Bronchial epithelial cell (primary cell): ENCODE data around the gene PAX5. TPM values are rescaled to one million over a fixed set of nuclear protein-coding genes. Genes with fewer than 3 reads are reported as not detected.

Experiments
- DNase-seq: peaks from one replicate; pipeline ENCODE4 v3.0.0-alpha.2; 2010; ENCODE audit warnings: low read depth
- FAIRE-seq: peaks from 2 replicates; lab custom pipeline; 2011; peaks lifted over from hg19 to GRCh38; lab: Jason Lieb, UNC
- H3K27me3 ChIP-seq: 2 replicates; pipeline ENCODE4 v1.5.1; 2011; ENCODE audit warnings: low read length; ENCODE audit not compliant: control insufficient read depth, insufficient read depth
- H3K36me3 ChIP-seq: 2 replicates; pipeline ENCODE4 v1.5.1; 2011; ENCODE audit warnings: low read length; ENCODE audit not compliant: control insufficient read depth, insufficient read depth
- H3K4me3 ChIP-seq: 2 replicates; pipeline ENCODE4 v1.5.1; 2011; ENCODE audit warnings: mild to moderate bottlenecking, low read depth, low read length, control low read depth
- total RNA-seq: library from RNA; depleted of rRNA; stranded (reverse); fragments of >200 nt; gene quantifications from 2 replicates; pipeline ENCODE4 v1.2.1, GENCODE V29; 2014
- TF ChIP-seq, protein P1 (sequence below): IDR thresholded peaks from 2 replicates; pipeline ENCODE4 v1.5.1; 2011; ENCODE audit warnings: mild to moderate bottlenecking, moderate library complexity, low read length, control low read depth, inconsistent platforms; ENCODE audit not compliant: insufficient read depth, severe bottlenecking

Gene PAX5
- total RNA-seq, 1 donor from 2014 or later: not detected

DNA sequence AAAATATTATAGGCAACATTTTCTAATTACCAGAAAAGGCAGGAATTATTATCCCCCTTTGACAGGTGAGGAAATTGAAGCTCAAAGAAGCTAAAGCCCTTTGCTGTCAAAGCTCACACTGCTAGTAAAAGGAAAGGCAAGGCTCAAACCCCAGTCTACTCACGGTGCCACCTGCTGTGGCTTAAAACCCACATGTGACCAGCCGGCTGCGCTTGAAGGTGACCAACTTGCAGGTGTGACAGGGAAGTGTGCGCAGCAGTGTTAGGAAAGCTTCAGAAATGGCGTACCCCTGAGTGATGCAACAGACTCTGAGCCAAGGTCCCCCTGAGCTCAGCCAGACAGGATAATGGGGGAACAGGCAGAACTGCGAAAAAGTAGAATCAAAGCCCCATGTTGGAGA lies 45.2 kb downstream of the PAX5 start:
- TF ChIP-seq, protein P1, sequence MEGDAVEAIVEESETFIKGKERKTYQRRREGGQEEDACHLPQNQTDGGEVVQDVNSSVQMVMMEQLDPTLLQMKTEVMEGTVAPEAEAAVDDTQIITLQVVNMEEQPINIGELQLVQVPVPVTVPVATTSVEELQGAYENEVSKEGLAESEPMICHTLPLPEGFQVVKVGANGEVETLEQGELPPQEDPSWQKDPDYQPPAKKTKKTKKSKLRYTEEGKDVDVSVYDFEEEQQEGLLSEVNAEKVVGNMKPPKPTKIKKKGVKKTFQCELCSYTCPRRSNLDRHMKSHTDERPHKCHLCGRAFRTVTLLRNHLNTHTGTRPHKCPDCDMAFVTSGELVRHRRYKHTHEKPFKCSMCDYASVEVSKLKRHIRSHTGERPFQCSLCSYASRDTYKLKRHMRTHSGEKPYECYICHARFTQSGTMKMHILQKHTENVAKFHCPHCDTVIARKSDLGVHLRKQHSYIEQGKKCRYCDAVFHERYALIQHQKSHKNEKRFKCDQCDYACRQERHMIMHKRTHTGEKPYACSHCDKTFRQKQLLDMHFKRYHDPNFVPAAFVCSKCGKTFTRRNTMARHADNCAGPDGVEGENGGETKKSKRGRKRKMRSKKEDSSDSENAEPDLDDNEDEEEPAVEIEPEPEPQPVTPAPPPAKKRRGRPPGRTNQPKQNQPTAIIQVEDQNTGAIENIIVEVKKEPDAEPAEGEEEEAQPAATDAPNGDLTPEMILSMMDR: no peak
- FAIRE-seq (no peak), DNase-seq (no peak)
- peaks cover 46% of the 10 kb centered on the region for H3K27me3 ChIP-seq
- no peak overlapping the region for H3K4me3 ChIP-seq
- H3K36me3 ChIP-seq: no peaks in the 10 kb centered on the region

DNA sequence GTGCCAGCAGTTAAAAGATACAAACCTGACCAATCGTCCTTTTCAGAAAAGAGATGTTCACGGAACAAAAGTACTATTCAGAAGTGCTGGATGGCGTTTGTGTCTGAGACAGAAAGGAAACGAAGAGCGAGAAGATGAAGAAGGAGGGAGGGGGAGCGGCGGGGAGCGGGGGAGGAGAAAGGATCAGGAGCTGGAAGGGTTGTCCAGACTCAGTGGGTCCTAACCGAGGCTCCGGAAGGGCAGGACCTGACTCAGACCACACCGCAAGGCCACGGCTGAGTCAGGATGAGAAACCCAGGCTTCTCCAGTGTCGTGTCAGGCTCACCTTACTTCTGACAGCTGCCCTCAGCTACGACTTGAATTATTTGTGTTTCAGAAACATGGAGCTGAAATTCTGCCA lies 46.2 kb downstream of the PAX5 start:
- DNase-seq: peak; percentile 21
- H3K27me3 ChIP-seq: peaks cover 48% of the 10 kb centered on the region

DNA sequence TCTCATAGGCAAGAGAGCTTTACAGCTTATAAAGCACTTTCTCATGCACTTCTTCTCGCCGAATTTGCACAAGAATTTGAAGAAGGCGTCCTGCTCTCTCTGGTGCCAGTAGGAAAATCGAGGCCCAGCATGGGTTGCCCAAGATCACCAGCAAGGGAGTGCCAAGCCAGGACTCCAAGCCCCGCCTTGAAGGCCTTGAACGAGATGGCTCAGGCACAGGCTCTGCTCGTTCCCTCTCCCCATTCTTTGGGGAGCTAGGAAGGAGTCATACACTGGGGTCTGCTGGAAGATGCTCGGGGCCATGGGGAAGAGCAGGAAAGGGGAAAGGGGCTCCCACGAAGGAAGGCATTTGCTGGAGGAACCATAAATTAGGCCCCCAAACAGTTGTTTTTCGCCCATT lies 46.7 kb downstream of the PAX5 start:
- Histone ChIP-seq H3K36me3 (no peaks in the 10 kb centered on the region), H3K4me3 (no peak overlapping the region), H3K27me3 (peaks cover 50% of the 10 kb centered on the region)
- FAIRE-seq (no peak), DNase-seq (no peak)
- TF ChIP-seq, protein P1: no peak

More for the DNA sequence above, 46.2 kb downstream of the PAX5 start:
- no peak overlapping the region for H3K4me3 ChIP-seq
- TF ChIP-seq, protein P1: no peak
- no peaks in the 10 kb centered on the region for H3K36me3 ChIP-seq
- no peak for FAIRE-seq

DNA sequence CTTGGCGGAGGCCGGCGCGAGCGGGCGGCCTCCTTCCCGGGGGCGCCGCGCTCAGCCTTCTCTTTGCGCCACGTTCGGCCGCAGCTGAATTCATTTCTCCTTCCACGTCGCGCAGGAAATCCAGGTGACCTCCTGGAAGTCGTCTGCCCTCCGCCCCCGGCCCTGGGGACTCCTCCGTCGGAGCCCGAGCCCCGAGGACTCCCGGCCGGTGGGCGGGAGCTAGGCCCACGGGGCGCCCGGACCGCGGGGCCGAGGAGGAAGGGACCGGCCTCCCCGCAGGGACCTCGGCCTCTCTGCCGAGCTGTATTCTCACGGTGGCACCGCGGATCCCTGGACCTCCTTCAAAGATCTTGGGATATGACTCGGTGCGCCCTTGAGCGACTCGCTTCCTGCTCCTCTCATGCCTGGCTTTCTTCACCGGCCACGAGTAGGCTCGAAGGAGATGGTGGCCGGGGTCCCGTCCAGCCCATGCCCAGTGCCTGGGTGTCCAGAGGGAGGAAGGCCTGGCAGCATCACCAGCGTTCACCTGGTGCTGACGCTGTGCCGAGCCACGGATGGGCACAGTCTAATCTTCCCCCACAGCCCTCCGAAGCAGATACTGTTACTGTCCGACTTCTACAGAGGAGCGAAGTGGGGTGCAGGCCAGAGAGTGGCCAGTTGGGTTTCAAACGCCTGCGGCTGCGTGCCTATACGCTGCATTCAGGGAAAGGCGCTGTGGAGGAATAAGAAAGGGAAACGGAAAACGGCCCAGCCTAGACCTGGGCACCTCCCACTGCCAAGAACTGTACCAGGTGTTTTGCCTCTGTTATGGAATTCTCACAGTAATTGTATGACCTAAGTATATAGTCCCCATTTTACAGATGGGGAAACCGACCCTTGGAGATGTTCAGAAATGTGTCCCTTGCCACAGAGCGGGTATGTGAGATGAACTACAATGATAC lies 47.3 kb downstream of the PAX5 start:
- no peaks in the 10 kb centered on the region for H3K36me3 ChIP-seq
- no peak overlapping the region for H3K4me3 ChIP-seq
- FAIRE-seq: no peak
- DNase-seq: no peak
- TF ChIP-seq, protein P1: no peak
- peaks cover 50% of the 10 kb centered on the region for H3K27me3 ChIP-seq

DNA sequence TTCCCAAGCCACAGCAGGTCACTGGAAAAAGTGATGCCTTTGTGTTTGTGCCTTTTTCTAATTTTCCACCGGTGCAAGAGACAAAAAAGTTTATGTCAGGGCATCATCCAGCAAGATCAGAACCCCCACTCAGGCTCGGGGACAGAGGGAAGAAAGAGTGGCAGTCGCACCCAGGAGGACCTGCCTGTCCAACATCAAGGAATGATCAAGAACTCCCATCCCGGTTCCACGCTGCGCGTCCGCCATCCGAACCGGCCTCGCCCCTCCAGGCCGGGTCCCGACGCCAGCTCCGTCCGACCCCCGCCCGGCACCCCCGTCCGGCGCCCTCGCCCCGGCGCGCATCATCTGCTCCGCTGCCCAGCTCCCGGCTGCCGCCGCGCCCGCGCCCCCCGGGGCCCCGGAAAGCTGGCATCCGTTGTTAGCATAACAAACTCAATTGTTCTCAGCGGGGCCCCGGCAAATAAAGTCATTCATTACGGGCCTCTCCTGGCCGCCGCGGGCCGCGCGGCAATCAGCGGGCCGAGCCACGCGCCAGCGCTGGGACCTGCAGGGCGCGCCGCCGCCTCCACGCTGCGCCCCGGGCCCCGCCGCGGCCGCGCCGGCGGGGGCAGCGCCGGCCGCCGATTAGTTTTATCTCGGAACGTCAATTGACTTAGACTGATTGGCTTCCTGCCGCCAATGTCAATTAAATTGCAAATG lies 48.1 kb downstream of the PAX5 start:
- DNase-seq (no peak), FAIRE-seq (no peak)
- TF ChIP-seq, protein P1: no peak
- Histone ChIP-seq H3K27me3 (peaks cover 50% of the 10 kb centered on the region), H3K36me3 (no peaks in the 10 kb centered on the region), H3K4me3 (no peak overlapping the region)
